ENCODE measurements around the gene RTF2. TPM values are rescaled to one million over a fixed set of nuclear protein-coding genes. Genes with fewer than 3 reads are reported as not detected.

Gene RTF2
- total and polyA plus RNA-seq, 2 of the 4 experiments (the other 2 are of a cell fraction), result 102 to 109 TPM

DNA sequence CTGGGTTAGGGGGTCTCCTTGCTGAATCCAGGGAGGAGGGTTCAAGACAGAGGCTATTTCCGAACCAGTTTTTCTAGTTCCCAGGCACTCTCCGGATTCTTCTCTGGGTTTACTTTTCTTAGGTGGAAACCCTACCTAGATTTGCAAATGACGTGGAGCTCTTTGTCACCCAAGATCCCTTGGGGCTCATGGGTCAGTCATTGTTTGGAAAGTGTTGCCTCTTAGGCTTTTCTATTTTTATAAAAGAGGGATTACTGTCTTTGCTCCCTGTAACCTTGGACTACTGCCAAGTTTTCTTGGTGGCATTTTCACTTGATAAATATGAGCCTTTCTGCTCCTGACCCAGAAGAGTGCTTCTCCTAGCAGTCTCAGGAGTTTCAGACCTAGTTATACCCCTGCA lies 98.2 kb downstream of the RTF2 start:
- TF ChIP-seq SMC3 (IDR thresholded peaks at IDR 0.05; ENCODE audit: low read depth, low read length), result no peak
- TF ChIP-seq RFX5 (IDR thresholded peaks at IDR 0.05; ENCODE audit: low read depth, low read length), result no peak
- TF ChIP-seq ELK1 (IDR thresholded peaks at IDR 0.05; ENCODE audit: borderline replicate concordance, low read depth, low read length), result no peak
- TF ChIP-seq MAFK (IDR thresholded peaks at IDR 0.05; ENCODE audit: low read depth, low read length), result no peak
- no peak for TF ChIP-seq RCOR1 (IDR thresholded peaks at IDR 0.05; ENCODE audit: insufficient replicate concordance, low read length)
- TF ChIP-seq NFE2L2 (IDR thresholded peaks at IDR 0.05; ENCODE audit: low read depth, low read length), result no peak
- no peak for TF ChIP-seq FOS (IDR thresholded peaks at IDR 0.05; ENCODE audit: low read depth, low read length)
- TF ChIP-seq CHD1 (IDR thresholded peaks at IDR 0.05; ENCODE audit: low read depth, low read length), result no peak
- no peak for TF ChIP-seq POLR2A (IDR thresholded peaks at IDR 0.05; ENCODE audit: low read depth, low read length)
- no peak for TF ChIP-seq RAD21 (IDR thresholded peaks at IDR 0.05; ENCODE audit: low read length)
- H3K4me2 ChIP-seq (ENCODE audit: low read depth, low read length), result no peak overlapping the region
- no peaks in the 10 kb centered on the region for H3K36me3 ChIP-seq (ENCODE audit: control insufficient read depth, insufficient read depth, low read length)
- no TSS peak for BruUV-seq (replicated peaks)
- no peak overlapping the region for H3K14ac ChIP-seq (replicated peaks; ENCODE audit: low read depth, low read length)
- H3K27ac ChIP-seq (ENCODE audit: insufficient read depth, low read length), result no peak overlapping the region
- ChIA-PET CTCF (interaction anchor here (1.2 kb wide), 1 partner anchor 12 kb away, joined by 3 read pairs; no protein-coding TSS in a partner anchor), POLR2A (ENCODE audit: unreplicated experiment) (no interaction called here)
- no CpG with 5 or more reads among the region's 3 CpGs for WGBS, 2 experiments (ENCODE audit: extremely low coverage in 2 of 2, insufficient read length in 1 of 2)
- H3K23ac ChIP-seq (ENCODE audit: low read depth, low read length), result no peak overlapping the region
- no peaks in the 10 kb centered on the region for H3K4me1 ChIP-seq (ENCODE audit: control insufficient read depth, insufficient read depth, low read length)
- no peak overlapping the region for H2AFZ ChIP-seq (replicated peaks; ENCODE audit: low read length, poor library complexity)
- in situ Hi-C loops (cut with MboI; ENCODE audit: low sequenced_read_pairs), result no loop called here
- H3K56ac ChIP-seq (ENCODE audit: extremely low read depth, insufficient read depth, low read length), result no peak overlapping the region
- ATAC-seq (ENCODE audit: low read depth), result no peak
- H4K91ac ChIP-seq (ENCODE audit: insufficient read depth, low read depth, low read length), result no peak overlapping the region
- H3K9me1 ChIP-seq (ENCODE audit: insufficient read depth, low read length), result no peaks in the 10 kb centered on the region
- no peak overlapping the region for H4K5ac ChIP-seq (ENCODE audit: low read depth, low read length)
- H2BK5ac ChIP-seq (ENCODE audit: low read depth, low read length, poor library complexity, severe bottlenecking), result no peak overlapping the region
- peaks cover 4% of the 10 kb centered on the region for H3K27me3 ChIP-seq (ENCODE audit: control insufficient read depth, insufficient read depth, low read length)
- no peaks in the 10 kb centered on the region for H4K20me1 ChIP-seq (ENCODE audit: insufficient read depth, low read length)
- H2BK20ac ChIP-seq (ENCODE audit: low read depth, low read length), result no peak overlapping the region
- no peak overlapping the region for H3K4ac ChIP-seq (ENCODE audit: low read depth, low read length)
- no peak overlapping the region for H2AK5ac ChIP-seq (ENCODE audit: low read depth, low read length)
- H2BK15ac ChIP-seq (ENCODE audit: low read depth, low read length), result no peak overlapping the region
- no peak overlapping the region for H2BK120ac ChIP-seq (ENCODE audit: low read depth, low read length)
- H3K79me1 ChIP-seq (ENCODE audit: low read depth in 1 of 2, low read length in 2 of 2), result no peaks in the 10 kb centered on the region
- intact Hi-C loops (cut with micrococcal nuclease), result loop anchor here (5.0 kb wide), 1 partner anchor 926 kb away; no protein-coding TSS in a partner anchor
- H3K9ac ChIP-seq (ENCODE audit: low read depth, low read length), result no peak overlapping the region
- no peak overlapping the region for H2AK9ac ChIP-seq (replicated peaks; ENCODE audit: low read depth, low read length, poor library complexity)
- H3K18ac ChIP-seq (ENCODE audit: low read depth, low read length), result no peak overlapping the region
- no peak for DNase-seq
- no peaks in the 10 kb centered on the region for H3K9me3 ChIP-seq (ENCODE audit: control insufficient read depth, insufficient read depth, low read length)
- dilution Hi-C loops (cut with HindIII; ENCODE audit: low sequenced_read_pairs, unreplicated experiment), result no loop called here
- H4K8ac ChIP-seq (ENCODE audit: low read depth in 2 of 2, low read length in 2 of 2), result no peak overlapping the region
- H3K4me3 ChIP-seq (ENCODE audit: insufficient read depth, low read depth, low read length), result no peak overlapping the region

Small RNA genes within 50 kb of the gene (microRNA-seq; reads per million reads assigned to microRNA genes)
- not detected for gene RPL39P (ENCODE audit: insufficient read depth, insufficient read length)

Small RNA genes within 50 kb of the gene (small RNA-seq; reads per million reads assigned to genes)
- 0 reads per million in 5 experiments for gene RPL39P

Other genes starting within 250 kb of the RTF2 start
- gene MC3R, start 219.9 kb upstream of the RTF2 start, total RNA-seq (2012; rRNA removed), result not detected in 2 replicates
- not detected in 2 replicates for gene MC3R, start 219.9 kb upstream of the RTF2 start, polyA plus RNA-seq (2012; rRNA removed)
- 45.0 and 48.9 TPM in 2 replicates for gene FAM210B, start 109.7 kb upstream of the RTF2 start, total RNA-seq (2012; rRNA removed)
- 25.6 and 29.5 TPM in 2 replicates for gene FAM210B, start 109.7 kb upstream of the RTF2 start, polyA plus RNA-seq (2012; rRNA removed)
- 83.3 and 88.0 TPM in 2 replicates for gene AURKA, start 76.4 kb upstream of the RTF2 start, total RNA-seq (2012; rRNA removed)
- gene AURKA, start 76.4 kb upstream of the RTF2 start, polyA plus RNA-seq (2012; rRNA removed), result 63.7 and 68.0 TPM in 2 replicates
- gene CSTF1, start 76.0 kb upstream of the RTF2 start, total RNA-seq (2012; rRNA removed), result 86.4 and 105 TPM in 2 replicates
- gene CSTF1, start 76.0 kb upstream of the RTF2 start, polyA plus RNA-seq (2012; rRNA removed), result 48.8 and 49.5 TPM in 2 replicates
- 25.8 and 26.1 TPM in 2 replicates for gene CASS4, start 56.4 kb upstream of the RTF2 start, total RNA-seq (2012; rRNA removed)
- 26.5 and 29.6 TPM in 2 replicates for gene CASS4, start 56.4 kb upstream of the RTF2 start, polyA plus RNA-seq (2012; rRNA removed)
- 0.18 TPM in 1 of 2 replicates, not detected in the other for gene FAM209A, start 56.1 kb downstream of the RTF2 start, total RNA-seq (2012; rRNA removed)
- 0.20 and 0.22 TPM in 2 replicates for gene FAM209A, start 56.1 kb downstream of the RTF2 start, polyA plus RNA-seq (2012; rRNA removed)
- gene FAM209B, start 64.6 kb downstream of the RTF2 start, total RNA-seq (2012; rRNA removed), result not detected in 2 replicates
- gene FAM209B, start 64.6 kb downstream of the RTF2 start, polyA plus RNA-seq (2012; rRNA removed), result 0.24 and 0.32 TPM in 2 replicates
- gene TFAP2C, start 160.7 kb downstream of the RTF2 start, total RNA-seq (2012; rRNA removed), result under 0.01 TPM in 2 replicates
- 0.05 TPM in 1 of 2 replicates, not detected in the other for gene TFAP2C, start 160.7 kb downstream of the RTF2 start, polyA plus RNA-seq (2012; rRNA removed)